RWPE2 (cell line): ENCODE measurements around the gene RPS26.

Experiments
- ATAC-seq: fragments of 200-7000 bp; cut with Tn5 transposase; 3 replicates; pipeline ENCODE4 v1.9.1; 2021; ENCODE audit warnings: low read depth
- DNase-seq: peaks from one replicate; pipeline ENCODE4 v3.0.0-alpha.2; 2020; ENCODE audit warnings: low spot score
- H3K27ac ChIP-seq: fragments of 450-650 bp; 2 replicates; pipeline ENCODE4 v1.5.1; 2017; ENCODE audit warnings: mild to moderate bottlenecking; ENCODE audit not compliant: poor library complexity, severe bottlenecking
- H3K27me3 ChIP-seq: fragments of 250-450 bp; sonication (Bioruptor Pico); 2 replicates; pipeline ENCODE4 v1.5.1; 2021; ENCODE audit warnings: mild to moderate bottlenecking, moderate library complexity; ENCODE audit not compliant: insufficient read depth, poor library complexity, severe bottlenecking
- H3K36me3 ChIP-seq: fragments of 250-450 bp; sonication (Bioruptor Pico); 2 replicates; pipeline ENCODE4 v1.5.1; 2020; ENCODE audit warnings: low read depth, mild to moderate bottlenecking, moderate library complexity
- H3K4me1 ChIP-seq: fragments of 250-450 bp; sonication (Bioruptor Pico); 2 replicates; pipeline ENCODE4 v1.5.1; 2021; ENCODE audit warnings: mild to moderate bottlenecking, moderate library complexity; ENCODE audit not compliant: insufficient read depth, poor library complexity, severe bottlenecking
- H3K4me3 ChIP-seq: fragments of 250-450 bp; sonication (Bioruptor Pico); 2 replicates; pipeline ENCODE4 v1.5.1; 2021; ENCODE audit warnings: mild to moderate bottlenecking, moderate library complexity; ENCODE audit not compliant: severe bottlenecking
- H3K9me3 ChIP-seq: fragments of 250-450 bp; sonication (Bioruptor Pico); 2 replicates; pipeline ENCODE4 v1.5.1; 2021; ENCODE audit warnings: mild to moderate bottlenecking, moderate library complexity; ENCODE audit not compliant: severe bottlenecking
- TF ChIP-seq, protein P1 (sequence below): fragments of 450-650 bp; IDR thresholded peaks from one replicate; pipeline ENCODE4 v1.5.1; 2017; ENCODE audit warnings: mild to moderate bottlenecking, moderate library complexity; ENCODE audit not compliant: poor library complexity, severe bottlenecking

Gene RPS26

DNA sequence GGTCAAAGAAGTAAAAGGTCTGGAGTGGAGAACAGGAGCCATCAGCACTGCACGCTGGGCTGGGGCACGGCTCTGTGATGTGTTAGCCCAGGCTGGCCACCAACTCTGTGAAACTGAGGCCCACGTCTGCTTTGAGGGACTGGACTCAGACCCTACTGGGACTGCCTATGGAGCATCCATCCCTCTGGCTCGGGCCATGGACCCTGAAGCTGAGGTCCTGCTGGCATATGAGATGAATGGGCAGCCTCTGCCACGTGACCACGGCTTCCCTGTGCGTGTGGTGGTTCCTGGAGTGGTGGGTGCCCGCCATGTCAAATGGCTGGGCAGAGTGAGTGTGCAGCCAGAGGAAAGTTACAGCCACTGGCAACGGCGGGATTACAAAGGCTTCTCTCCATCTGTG is 37.5 kb upstream of the RPS26 start:
- ATAC-seq (no peak), DNase-seq (no peak)
- Histone ChIP-seq H3K27me3 (no peaks in the 10 kb centered on the region), H3K4me1 (no peaks in the 10 kb centered on the region), H3K9me3 (no peaks in the 10 kb centered on the region), H3K36me3 (no peaks in the 10 kb centered on the region; the same call in 1 of the 2 replicates), H3K4me3 (no peak overlapping the region), H3K27ac (no peak overlapping the region)
- TF ChIP-seq, protein P1, sequence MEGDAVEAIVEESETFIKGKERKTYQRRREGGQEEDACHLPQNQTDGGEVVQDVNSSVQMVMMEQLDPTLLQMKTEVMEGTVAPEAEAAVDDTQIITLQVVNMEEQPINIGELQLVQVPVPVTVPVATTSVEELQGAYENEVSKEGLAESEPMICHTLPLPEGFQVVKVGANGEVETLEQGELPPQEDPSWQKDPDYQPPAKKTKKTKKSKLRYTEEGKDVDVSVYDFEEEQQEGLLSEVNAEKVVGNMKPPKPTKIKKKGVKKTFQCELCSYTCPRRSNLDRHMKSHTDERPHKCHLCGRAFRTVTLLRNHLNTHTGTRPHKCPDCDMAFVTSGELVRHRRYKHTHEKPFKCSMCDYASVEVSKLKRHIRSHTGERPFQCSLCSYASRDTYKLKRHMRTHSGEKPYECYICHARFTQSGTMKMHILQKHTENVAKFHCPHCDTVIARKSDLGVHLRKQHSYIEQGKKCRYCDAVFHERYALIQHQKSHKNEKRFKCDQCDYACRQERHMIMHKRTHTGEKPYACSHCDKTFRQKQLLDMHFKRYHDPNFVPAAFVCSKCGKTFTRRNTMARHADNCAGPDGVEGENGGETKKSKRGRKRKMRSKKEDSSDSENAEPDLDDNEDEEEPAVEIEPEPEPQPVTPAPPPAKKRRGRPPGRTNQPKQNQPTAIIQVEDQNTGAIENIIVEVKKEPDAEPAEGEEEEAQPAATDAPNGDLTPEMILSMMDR, result no peak

DNA sequence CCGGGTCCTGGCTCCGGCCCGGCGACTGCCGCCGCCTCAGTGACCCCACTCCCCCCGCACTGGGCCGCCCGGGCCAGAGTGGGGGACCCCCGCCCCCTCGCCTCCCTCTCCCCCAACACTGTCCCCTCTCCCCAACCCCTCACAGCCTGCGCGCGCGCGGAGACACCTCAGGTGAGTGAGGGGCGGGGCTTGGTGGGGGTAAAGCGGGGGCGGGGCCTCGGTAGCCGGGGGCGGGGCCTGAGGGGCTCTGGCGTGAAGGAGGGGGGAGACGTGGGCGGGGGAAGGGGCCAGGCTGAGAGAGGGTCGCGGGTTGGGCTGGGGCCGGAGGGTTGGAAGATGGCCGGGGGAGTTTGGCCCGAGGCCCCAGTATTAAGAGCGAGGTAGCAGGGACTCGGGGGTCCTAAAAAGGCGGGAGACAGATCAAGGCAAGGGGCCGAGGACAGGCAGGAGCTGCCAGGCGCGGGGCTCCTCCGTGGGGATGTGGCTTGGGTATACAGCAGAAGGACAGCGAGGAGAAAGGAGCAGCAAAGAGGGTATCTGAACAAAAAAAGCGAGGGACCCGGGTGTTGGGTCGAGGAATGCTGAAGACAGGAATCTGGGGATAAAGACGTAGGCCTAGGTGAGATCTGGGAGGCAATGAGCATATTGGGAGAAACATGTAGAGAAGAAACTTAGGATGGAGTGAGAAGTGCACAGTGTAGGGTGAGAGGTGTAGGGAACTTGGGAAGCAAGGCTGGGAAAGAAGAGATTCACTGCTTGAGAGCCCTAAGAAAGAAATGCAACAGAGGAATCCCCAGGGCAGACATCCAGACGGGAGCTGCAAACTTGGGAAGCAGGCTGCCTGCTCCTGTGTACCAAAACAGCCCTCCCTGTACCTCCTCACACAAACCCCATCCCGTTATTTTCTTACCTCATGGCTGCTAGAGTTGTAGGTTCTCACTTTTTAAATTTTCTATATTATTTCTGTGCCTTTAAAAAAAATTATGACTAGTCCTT is 33.9 kb upstream of the RPS26 start:
- peak overlapping the region; percentile 41 for H3K4me3 ChIP-seq
- DNase-seq (peak; percentile 67), ATAC-seq (peak; percentile 56)
- TF ChIP-seq, protein P1, result no peak
- no peaks in the 10 kb centered on the region; the same call in 1 of the 2 replicates for H3K36me3 ChIP-seq
- no peaks in the 10 kb centered on the region for H3K27me3 ChIP-seq
- H3K4me1 ChIP-seq, result no peaks in the 10 kb centered on the region
- no peaks in the 10 kb centered on the region for H3K9me3 ChIP-seq
- H3K27ac ChIP-seq, result peak overlapping the region; percentile 77

DNA sequence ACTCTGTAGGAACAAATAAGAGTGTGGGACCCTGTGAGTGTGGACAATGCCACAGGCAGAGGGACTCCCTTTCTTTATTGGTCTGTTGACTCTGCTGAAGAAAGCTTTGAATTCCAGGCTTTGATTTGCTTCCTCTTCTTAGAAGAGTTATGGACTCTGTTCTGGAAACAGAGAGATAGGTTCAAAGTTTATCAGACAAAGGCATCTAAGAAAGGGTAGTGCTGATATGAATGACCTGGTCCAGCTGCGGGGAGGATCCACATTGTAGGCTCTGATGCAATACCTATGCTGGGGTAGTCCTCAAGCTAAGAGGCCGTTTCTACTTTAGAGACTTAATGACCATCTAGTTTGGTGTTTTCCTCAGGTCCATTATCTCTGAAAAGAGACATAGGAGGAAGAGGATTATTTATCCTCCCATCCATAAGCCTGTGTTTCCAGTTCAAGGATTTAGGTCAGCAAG is 31.6 kb upstream of the RPS26 start:
- TF ChIP-seq, protein P1, result no peak
- H3K4me1 ChIP-seq, result no peaks in the 10 kb centered on the region
- no peak overlapping the region for H3K4me3 ChIP-seq
- no peaks in the 10 kb centered on the region for H3K9me3 ChIP-seq
- no peaks in the 10 kb centered on the region for H3K27me3 ChIP-seq
- H3K27ac ChIP-seq, result no peak overlapping the region
- ATAC-seq (no peak), DNase-seq (no peak)
- no peaks in the 10 kb centered on the region for H3K36me3 ChIP-seq

DNA sequence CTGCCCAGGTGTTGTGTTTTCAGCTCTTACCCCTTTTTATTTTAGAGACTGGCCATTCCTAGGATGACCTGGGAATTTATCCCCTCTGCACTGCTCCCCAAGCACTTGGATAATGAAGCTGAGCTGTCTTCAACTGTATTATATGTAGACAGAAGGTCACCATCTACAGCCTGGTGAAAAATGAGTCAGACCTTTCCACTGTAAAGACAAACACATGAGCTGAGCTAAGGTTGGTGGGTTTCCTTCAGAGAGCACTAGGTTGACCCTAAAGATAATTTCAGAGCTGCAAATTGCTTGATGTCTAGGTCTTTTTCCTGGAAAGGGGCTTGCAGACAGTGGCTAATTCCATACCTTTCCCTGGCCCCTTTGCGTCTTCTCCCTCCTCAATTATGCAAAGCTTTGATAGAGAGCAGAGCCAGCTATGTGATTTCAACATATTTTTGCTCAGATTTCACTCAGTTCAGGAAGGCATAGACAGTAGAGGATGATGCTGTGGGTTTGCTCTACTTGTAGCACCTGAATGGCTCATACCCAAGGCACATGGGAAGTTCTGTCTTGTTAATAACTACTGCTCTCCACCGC is 30.1 kb upstream of the RPS26 start:
- Histone ChIP-seq H3K27ac (no peak overlapping the region), H3K4me3 (no peak overlapping the region), H3K36me3 (no peaks in the 10 kb centered on the region), H3K27me3 (no peaks in the 10 kb centered on the region), H3K9me3 (no peaks in the 10 kb centered on the region), H3K4me1 (no peaks in the 10 kb centered on the region)
- no peak for ATAC-seq
- TF ChIP-seq, protein P1, result no peak
- no peak for DNase-seq
